HG02642 (cell line): ENCODE data around the gene FAM219A.
"Not testable (repeated sequence)": the region's sequence is repeated elsewhere in the genome, so short reads cannot be mapped to it uniquely, and the experiment has no call there.

Source experiments
- ATAC-seq: cut with Tn5 transposase; IDR thresholded peaks from one replicate; pipeline ENCODE4 v1.9.1; 2021; ENCODE audit warnings: mild to moderate bottlenecking; ENCODE audit not compliant: unreplicated experiment, poor library complexity

Gene FAM219A

GRCh38 chr9:34446951-34447350 lies 11.4 kb downstream of the FAM219A start:
- ATAC-seq = no peak

GRCh38 chr9:34446468-34446891 lies 11.9 kb downstream of the FAM219A start:
- ATAC-seq = no peak

GRCh38 chr9:34443976-34444375 lies 14.4 kb downstream of the FAM219A start:
- ATAC-seq = no peak

- no peak for ATAC-seq
These were observed 14.8 kb downstream of the FAM219A start for GRCh38 chr9:34443533-34443932.

GRCh38 chr9:34442770-34443169 lies 15.6 kb downstream of the FAM219A start:
- no peak for ATAC-seq

GRCh38 chr9:34440017-34440416 lies 18.4 kb downstream of the FAM219A start:
- ATAC-seq = no peak

GRCh38 chr9:34438465-34438864 lies 19.9 kb downstream of the FAM219A start:
- not testable (repeated sequence) for ATAC-seq

- not testable (repeated sequence) for ATAC-seq
These were observed 20.5 kb downstream of the FAM219A start for GRCh38 chr9:34437926-34438307.

GRCh38 chr9:34437006-34437925 lies 21.1 kb downstream of the FAM219A start:
- ATAC-seq = no peak

GRCh38 chr9:34431667-34432066 lies 26.7 kb downstream of the FAM219A start:
- no peak for ATAC-seq

- ATAC-seq = no peak
These were observed 27.4 kb downstream of the FAM219A start for GRCh38 chr9:34430843-34431437.

GRCh38 chr9:34428325-34428958 lies 29.9 kb downstream of the FAM219A start:
- no peak for ATAC-seq

GRCh38 chr9:34426347-34427074 lies 31.9 kb downstream of the FAM219A start:
- ATAC-seq = no peak

GRCh38 chr9:34419716-34420504 lies 38.5 kb downstream of the FAM219A start:
- no peak for ATAC-seq

- no peak for ATAC-seq
These were observed 40.6 kb downstream of the FAM219A start for GRCh38 chr9:34417734-34418133.

- no peak for ATAC-seq
These were observed 45.0 kb downstream of the FAM219A start for GRCh38 chr9:34413231-34413852.

GRCh38 chr9:34412336-34412735 lies 46.0 kb downstream of the FAM219A start:
- ATAC-seq = no peak

- ATAC-seq = no peak
These were observed 49.2 kb downstream of the FAM219A start for GRCh38 chr9:34409154-34409553.

GRCh38 chr9:34408173-34408572 lies 50.2 kb downstream of the FAM219A start:
- no peak for ATAC-seq
